B cell (primary cell): Measurements from ENCODE around the gene DCDC2C. TPM values are rescaled to one million over a fixed set of nuclear protein-coding genes. Genes with fewer than 3 reads are reported as not detected.

Experiments used
- ATAC-seq: fragments of 200-7000 bp; cut with Tn5 transposase; one replicate; pipeline ENCODE4 v1.10.0; 2021; ENCODE audit warnings: low read depth, mild to moderate bottlenecking, moderate number of reproducible peaks, moderate library complexity
- CTCF ChIA-PET: fragments of 350-600 bp; sonication (Branson Sonifier 250); formaldehyde crosslinking; loops from one replicate; lab custom pipeline; 2021; ENCODE audit warnings: antibody characterized with exemption, inconsistent platforms; lab: Charles Lee
- POLR2A ChIA-PET: fragments of 350-600 bp; sonication (Branson Sonifier 250); formaldehyde crosslinking; loops from one replicate; lab custom pipeline; 2021; ENCODE audit warnings: antibody characterized with exemption; lab: Charles Lee
- DNase-seq: peaks from one replicate; pipeline ENCODE4 v3.0.0; 2013
- H2AFZ ChIP-seq: 2 replicates; pipeline ENCODE4 v1.6.1; 2012; ENCODE audit warnings: mild to moderate bottlenecking, low read depth, low read length; ENCODE audit not compliant: insufficient read depth, poor library complexity, severe bottlenecking
- H3K27ac ChIP-seq, 2 donors: 1 replicate in 1 of 2; 2 replicates in 1 of 2; pipeline ENCODE4 v1.5.1; 2012 to 2013; ENCODE audit warnings: low read length in 2 of 2, mild to moderate bottlenecking in 2 of 2, moderate library complexity in 1 of 2
- H3K27me3 ChIP-seq, 4 experiments: fragments of 200-600 bp in 1 of 4; sonication (generic) in 1 of 4; replicated peaks in 1 of 4; 1 replicate in 2 of 4; 2 replicates in 2 of 4; pipeline versions ENCODE4 v1.6.1 to v1.7.0; 2013 to 2016; ENCODE audit warnings: low read length in 3 of 4, mild to moderate bottlenecking in 2 of 4, mixed read lengths in 1 of 4, moderate library complexity in 1 of 4; ENCODE audit not compliant: insufficient read depth in 4 of 4, control insufficient read depth in 3 of 4; ENCODE audit errors: control extremely low read depth in 1 of 4
- H3K36me3 ChIP-seq, 2 experiments: replicated peaks in 1 of 2; 1 replicate in 1 of 2; 2 replicates in 1 of 2; pipeline versions ENCODE4 v1.6.1 to v1.7.1; 2013; ENCODE audit warnings: low read length in 1 of 2; ENCODE audit not compliant: insufficient read depth in 2 of 2, control insufficient read depth in 1 of 2; ENCODE audit errors: control extremely low read depth in 1 of 2, extremely low read depth in 1 of 2
- H3K4me1 ChIP-seq, 2 donors: fragments of 200-600 bp in 1 of 2; sonication (generic) in 1 of 2; 1 replicate in 1 of 2; 2 replicates in 1 of 2; pipeline versions ENCODE4 v1.5.1 to v1.6.1; 2013 to 2017; ENCODE audit warnings: low read length in 2 of 2; ENCODE audit not compliant: control insufficient read depth in 2 of 2, insufficient read depth in 2 of 2
- H3K4me2 ChIP-seq: replicated peaks from 2 replicates; pipeline ENCODE3; 2012; ENCODE audit warnings: mild to moderate bottlenecking, low read depth, low read length; ENCODE audit not compliant: poor library complexity, severe bottlenecking
- H3K4me3 ChIP-seq, 5 experiments: fragments of 200-600 bp in 1 of 5; sonication (generic) in 1 of 5; 1 replicate in 3 of 5; 2 replicates in 2 of 5; pipeline versions ENCODE4 v1.5.1 to v1.7.0; 2011 to 2016; ENCODE audit warnings: low read length in 4 of 5, mild to moderate bottlenecking in 4 of 5, low read depth in 2 of 5, control low read depth in 1 of 5, moderate library complexity in 1 of 5; ENCODE audit not compliant: insufficient read depth in 1 of 5; ENCODE audit errors: control extremely low read depth in 1 of 5, extremely low read depth in 1 of 5
- H3K79me2 ChIP-seq: fragments of 200-600 bp; sonication (generic); one replicate; pipeline ENCODE4 v1.6.0; 2016; ENCODE audit warnings: low read length; ENCODE audit not compliant: control insufficient read depth, insufficient read depth
- H3K9ac ChIP-seq: fragments of 200-600 bp; sonication (generic); 2 replicates; pipeline ENCODE4 v1.6.1; 2017; ENCODE audit warnings: mild to moderate bottlenecking, low read length, moderate library complexity
- H3K9me3 ChIP-seq, 3 donors: one replicate each; pipeline versions ENCODE4 v1.6.1 to v1.7.1; 2013; ENCODE audit warnings: low read length in 2 of 3; ENCODE audit not compliant: control insufficient read depth in 2 of 3, insufficient read depth in 1 of 3; ENCODE audit errors: control extremely low read depth in 1 of 3
- H4K20me1 ChIP-seq: 2 replicates; pipeline ENCODE4 v1.6.0; 2012; ENCODE audit warnings: mild to moderate bottlenecking, low read length; ENCODE audit not compliant: insufficient read depth, control insufficient read depth, poor library complexity, severe bottlenecking
- H3K27ac Mint-ChIP-seq: one replicate; pipeline ENCODE4 v1.8.0; 2021; ENCODE audit warnings: mixed read lengths
- H3K27me3 Mint-ChIP-seq: one replicate; pipeline ENCODE4 v1.8.0; 2021; ENCODE audit warnings: mixed read lengths
- H3K4me1 Mint-ChIP-seq: one replicate; pipeline ENCODE4 v1.8.0; 2021; ENCODE audit warnings: mixed read lengths
- H3K4me3 Mint-ChIP-seq: one replicate; pipeline ENCODE4 v1.8.0; 2021; ENCODE audit warnings: mixed read lengths
- H3K9me3 Mint-ChIP-seq: one replicate; pipeline ENCODE4 v1.8.0; 2022; ENCODE audit warnings: mixed read lengths; ENCODE audit not compliant: insufficient read depth
- EZH2 ChIP-seq: IDR thresholded peaks from 2 replicates; pipeline ENCODE4 v1.6.1; 2012; ENCODE audit warnings: borderline replicate concordance, low read depth, mild to moderate bottlenecking, moderate library complexity, low read length; ENCODE audit not compliant: insufficient read depth, poor library complexity, severe bottlenecking
- WGBS: methylation state at CpG from one replicate; pipeline ENCODE4 v1.1.5; 2013; ENCODE audit warnings: missing lambda C conversion rate; ENCODE audit not compliant: insufficient coverage; 5-methylcytosine and 5-hydroxymethylcytosine counted together
- intact Hi-C: fragments of 100-400 bp; cut with micrococcal nuclease; formaldehyde crosslinking; loops from one replicate; pipeline ENCODE4 v1.10.0; 2022
- polyA plus RNA-seq: library from polyadenylated mRNA; depleted of rRNA; stranded (reverse); fragments of >200 nt; gene quantifications from 2 replicates; pipeline ENCODE4 v1.2.3, GENCODE V29; 2012
- total RNA-seq, 2 donors: library from RNA; stranded (reverse); fragments of 120-200 nt in 1 of 2; gene quantifications; 1 replicate in 1 of 2; 2 replicates in 1 of 2; pipeline versions ENCODE4 v1.2.3 to v1.2.4, GENCODE V29; 2013 to 2022
- TF ChIP-seq, protein P1 (sequence below): fragments of 200-600 bp; IDR thresholded peaks from one replicate; pipeline ENCODE4 v1.8.0; 2022; ENCODE audit warnings: antibody characterized with exemption, mild to moderate bottlenecking

Gene DCDC2C
- total and polyA plus RNA-seq, 2 donors (not counting 1 experiment from before 2014, with no cell fraction given): not detected

DNA sequence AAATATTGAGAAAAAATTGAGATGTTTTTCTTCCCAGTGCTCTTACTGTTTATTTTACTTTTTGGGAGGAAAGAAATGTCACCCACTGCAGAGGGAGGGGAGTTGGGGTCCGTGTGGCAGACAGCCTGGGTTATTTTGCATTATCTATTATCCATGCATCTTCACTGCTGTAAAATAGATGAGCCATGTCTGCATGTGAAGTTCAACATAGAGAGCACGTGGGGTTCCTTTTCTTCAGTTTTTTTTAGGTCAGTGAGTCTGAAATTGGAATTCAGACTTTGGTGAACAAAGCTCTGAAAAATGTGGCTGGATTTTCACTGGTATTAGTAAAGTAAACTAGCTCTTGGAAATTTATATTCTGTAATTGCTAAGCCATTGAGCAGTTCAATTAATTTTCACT lies 2.4 kb downstream of the DCDC2C start:
- H3K9ac ChIP-seq: no peak overlapping the region
- peaks cover 0 to 6% (median 0%) of the 10 kb centered on the region in 3 donors for H3K9me3 ChIP-seq
- no peak overlapping the region for H3K27ac ChIP-seq
- intact Hi-C loops: no loop called here
- peaks cover 0 to 12% (median 3%) of the 10 kb centered on the region in 4 experiments for H3K27me3 ChIP-seq
- H3K79me2 ChIP-seq: no peaks in the 10 kb centered on the region
- CTCF ChIA-PET: no interaction called here
- DNase-seq (no peak), ATAC-seq (no peak)
- POLR2A ChIA-PET: no interaction called here
- no peak overlapping the region for H3K4me2 ChIP-seq
- no peaks in the 10 kb centered on the region for H3K9me3 Mint-ChIP-seq
- H3K36me3 ChIP-seq: no peaks in the 10 kb centered on the region
- H4K20me1 ChIP-seq: no peaks in the 10 kb centered on the region
- no peak overlapping the region for H3K4me3 Mint-ChIP-seq
- H2AFZ ChIP-seq: no peak overlapping the region
- WGBS: 0% methylated on average over 1 of the region's 2 CpGs
- no peak overlapping the region for H3K27ac Mint-ChIP-seq
- no peaks in the 10 kb centered on the region for H3K4me1 ChIP-seq
- TF ChIP-seq, protein P1, sequence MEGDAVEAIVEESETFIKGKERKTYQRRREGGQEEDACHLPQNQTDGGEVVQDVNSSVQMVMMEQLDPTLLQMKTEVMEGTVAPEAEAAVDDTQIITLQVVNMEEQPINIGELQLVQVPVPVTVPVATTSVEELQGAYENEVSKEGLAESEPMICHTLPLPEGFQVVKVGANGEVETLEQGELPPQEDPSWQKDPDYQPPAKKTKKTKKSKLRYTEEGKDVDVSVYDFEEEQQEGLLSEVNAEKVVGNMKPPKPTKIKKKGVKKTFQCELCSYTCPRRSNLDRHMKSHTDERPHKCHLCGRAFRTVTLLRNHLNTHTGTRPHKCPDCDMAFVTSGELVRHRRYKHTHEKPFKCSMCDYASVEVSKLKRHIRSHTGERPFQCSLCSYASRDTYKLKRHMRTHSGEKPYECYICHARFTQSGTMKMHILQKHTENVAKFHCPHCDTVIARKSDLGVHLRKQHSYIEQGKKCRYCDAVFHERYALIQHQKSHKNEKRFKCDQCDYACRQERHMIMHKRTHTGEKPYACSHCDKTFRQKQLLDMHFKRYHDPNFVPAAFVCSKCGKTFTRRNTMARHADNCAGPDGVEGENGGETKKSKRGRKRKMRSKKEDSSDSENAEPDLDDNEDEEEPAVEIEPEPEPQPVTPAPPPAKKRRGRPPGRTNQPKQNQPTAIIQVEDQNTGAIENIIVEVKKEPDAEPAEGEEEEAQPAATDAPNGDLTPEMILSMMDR: no peak
- TF ChIP-seq EZH2: no peak
- H3K27me3 Mint-ChIP-seq: peaks cover 21% of the 10 kb centered on the region
- H3K4me1 Mint-ChIP-seq: no peaks in the 10 kb centered on the region
- no peak overlapping the region for H3K4me3 ChIP-seq

DNA sequence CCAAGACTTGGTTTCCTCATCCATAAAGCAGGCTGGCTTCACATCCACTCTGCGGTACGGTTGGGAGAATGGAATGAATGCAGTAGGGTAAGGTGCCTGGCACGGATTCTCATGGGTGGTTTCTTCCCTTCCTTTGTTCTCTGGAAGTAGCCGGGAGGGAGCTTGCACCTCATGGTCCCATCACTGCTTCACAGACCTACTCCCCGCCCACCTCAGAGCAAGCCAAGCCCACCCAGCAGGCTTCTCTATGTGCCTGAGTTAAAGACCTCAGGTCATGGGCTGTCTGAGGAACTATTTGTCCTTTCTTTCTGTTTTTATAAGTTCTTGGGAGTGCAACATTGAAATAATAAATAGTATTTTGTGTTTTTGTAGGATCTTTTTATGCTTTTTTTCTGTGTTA lies 3.5 kb downstream of the DCDC2C start:
- peaks cover 0 to 12% (median under 1%) of the 10 kb centered on the region in 4 experiments for H3K27me3 ChIP-seq
- H3K27ac ChIP-seq: no peak overlapping the region
- Mint-ChIP-seq H3K4me3 (no peak overlapping the region), H3K27ac (no peak overlapping the region), H3K9me3 (peaks cover 2% of the 10 kb centered on the region), H3K4me1 (no peaks in the 10 kb centered on the region), H3K27me3 (peaks cover 17% of the 10 kb centered on the region)
- H2AFZ ChIP-seq: no peak overlapping the region
- ChIA-PET POLR2A (no interaction called here), CTCF (no interaction called here)
- H3K4me2 ChIP-seq: no peak overlapping the region
- no peak overlapping the region for H3K4me3 ChIP-seq
- H3K9ac ChIP-seq: no peak overlapping the region
- WGBS: no CpG with 5 or more reads among the region's 5 CpGs
- H3K9me3 ChIP-seq: peaks cover 0 to 9% (median 0%) of the 10 kb centered on the region in 3 donors
- no peak for ATAC-seq
- no peak for TF ChIP-seq EZH2
- TF ChIP-seq, protein P1: no peak
- no peaks in the 10 kb centered on the region for H4K20me1 ChIP-seq
- no peaks in the 10 kb centered on the region for H3K36me3 ChIP-seq
- no peaks in the 10 kb centered on the region for H3K4me1 ChIP-seq
- no peaks in the 10 kb centered on the region for H3K79me2 ChIP-seq
- intact Hi-C loops: no loop called here
- no peak for DNase-seq
